Activated naive CD4-positive, alpha-beta T cell treated with anti-CD3 and anti-CD28 coated beads for 36 hours (primary cell): ENCODE results near the gene ESR2. TPM values are rescaled to one million over a fixed set of nuclear protein-coding genes. Genes with fewer than 3 reads are reported as not detected.
"Not testable (repeated sequence)": the region's sequence is repeated elsewhere in the genome, so short reads cannot be mapped to it uniquely, and the experiment has no call there.

Experiments
- CTCF ChIA-PET: fragments of 350-600 bp; sonication (Branson Sonifier 250); formaldehyde crosslinking; loops from one replicate; lab custom pipeline; 2021; ENCODE audit warnings: antibody characterized with exemption; lab: Charles Lee
- DNase-seq: peaks from one replicate; pipeline ENCODE4 v3.0.0-alpha.2; 2020
- H3K27ac Mint-ChIP-seq: one replicate; pipeline ENCODE4 v1.8.0; 2021; ENCODE audit warnings: mild to moderate bottlenecking, mixed read lengths
- H3K27me3 Mint-ChIP-seq: one replicate; pipeline ENCODE4 v1.8.0; 2021; ENCODE audit warnings: low read depth, mixed read lengths
- H3K36me3 Mint-ChIP-seq: one replicate; pipeline ENCODE4 v1.8.0; 2021; ENCODE audit warnings: low read depth, mixed read lengths
- H3K4me1 Mint-ChIP-seq: one replicate; pipeline ENCODE4 v1.8.0; 2021; ENCODE audit warnings: low read depth, mixed read lengths
- H3K4me3 Mint-ChIP-seq: one replicate; pipeline ENCODE4 v1.8.0; 2021; ENCODE audit warnings: mild to moderate bottlenecking, moderate library complexity, mixed read lengths
- H3K9me3 Mint-ChIP-seq: one replicate; pipeline ENCODE4 v1.8.0; 2021; ENCODE audit warnings: mixed read lengths
- intact Hi-C: fragments of 100-400 bp; cut with micrococcal nuclease; formaldehyde crosslinking; loops from one replicate; pipeline ENCODE4 v1.15.1; 2023
- total RNA-seq, 2 experiments: library from RNA; stranded (reverse); gene quantifications; one replicate each; pipeline ENCODE4 v1.2.3, GENCODE V29; 2021

Gene ESR2
- total RNA-seq, 2 experiments from 2014 or later, result 0.27 to 0.43 TPM

DNA sequence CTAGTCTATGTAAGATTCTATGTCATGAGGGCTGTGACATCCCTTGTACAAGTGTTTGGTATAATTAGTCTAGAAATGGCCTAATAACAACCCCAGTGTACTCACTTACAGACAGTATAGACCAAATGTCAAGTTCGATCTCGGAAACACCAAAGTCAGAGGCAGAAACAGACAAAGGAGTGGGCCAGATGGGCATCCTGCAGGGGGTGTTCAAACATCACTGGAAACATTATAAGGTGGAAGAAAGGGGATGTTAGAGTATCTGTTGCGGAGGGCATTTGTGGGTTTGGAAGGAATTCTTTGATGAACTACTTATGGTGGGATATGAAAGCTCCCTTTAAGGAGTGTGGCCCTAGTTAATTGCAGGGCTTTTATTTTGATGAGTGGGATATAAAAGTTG, 134.6 kb downstream of the ESR2 start:
- no peaks in the 10 kb centered on the region for H3K4me1 Mint-ChIP-seq
- no peak for DNase-seq
- H3K27ac Mint-ChIP-seq, result no peak overlapping the region
- H3K9me3 Mint-ChIP-seq, result no peaks in the 10 kb centered on the region
- no peak overlapping the region for H3K4me3 Mint-ChIP-seq
- intact Hi-C loops, result loop anchor here (1.0 kb wide), 1 partner anchor 135 kb away; the partner anchor contains the start of gene ESR2
- CTCF ChIA-PET, result no interaction called here
- H3K36me3 Mint-ChIP-seq, result peaks cover 11% of the 10 kb centered on the region
- no peaks in the 10 kb centered on the region for H3K27me3 Mint-ChIP-seq

DNA sequence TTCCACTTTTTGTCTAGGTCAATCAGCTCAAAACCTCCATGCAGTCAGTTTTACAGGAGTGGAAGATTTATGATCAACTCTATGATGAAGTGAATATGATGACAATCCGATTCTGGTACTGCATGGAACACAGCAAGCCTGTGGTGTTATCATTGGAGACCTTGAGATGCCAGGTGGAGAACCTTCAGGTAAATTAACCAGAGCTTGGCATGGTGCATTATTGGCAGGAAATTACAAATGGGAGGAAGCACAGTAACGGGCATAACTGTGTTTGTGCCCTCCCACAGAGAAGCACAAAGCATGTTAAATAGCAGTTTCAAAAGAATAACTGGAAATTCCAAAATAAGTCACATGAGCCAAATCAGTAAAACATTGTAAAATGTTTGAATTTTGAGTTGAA, 135.6 kb downstream of the ESR2 start:
- Mint-ChIP-seq H3K9me3 (no peaks in the 10 kb centered on the region), H3K4me3 (no peak overlapping the region), H3K27ac (no peak overlapping the region), H3K4me1 (no peaks in the 10 kb centered on the region), H3K36me3 (peaks cover 11% of the 10 kb centered on the region), H3K27me3 (no peaks in the 10 kb centered on the region)
- CTCF ChIA-PET, result no interaction called here
- DNase-seq, result no peak
- intact Hi-C loops, result loop anchor here (1.0 kb wide), 1 partner anchor 136 kb away; the partner anchor contains the start of gene ESR2

DNA sequence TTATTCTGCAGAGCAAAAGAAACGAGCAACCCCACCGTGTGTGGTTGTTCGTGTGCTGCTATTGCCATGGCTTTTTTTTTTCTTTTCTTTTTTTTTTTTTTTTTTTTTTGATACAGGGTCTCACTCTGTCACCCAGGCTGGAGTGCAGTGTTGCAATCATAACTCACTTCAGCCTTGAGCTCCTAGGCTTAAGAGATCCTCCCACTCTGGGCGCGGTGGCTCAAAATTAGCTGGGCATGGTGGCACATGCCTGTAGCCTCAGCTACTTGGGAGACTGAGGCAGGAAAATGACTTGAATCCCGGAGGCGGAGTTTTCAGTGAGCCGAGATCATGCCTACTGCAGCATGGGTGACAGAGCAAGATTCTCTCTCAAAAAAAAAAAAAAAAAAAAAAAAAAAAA, 144.2 kb downstream of the ESR2 start:
- CTCF ChIA-PET, result no interaction called here
- H3K27ac Mint-ChIP-seq, result no peak overlapping the region
- H3K27me3 Mint-ChIP-seq, result no peaks in the 10 kb centered on the region
- no peaks in the 10 kb centered on the region for H3K4me1 Mint-ChIP-seq
- H3K36me3 Mint-ChIP-seq, result peaks cover 3% of the 10 kb centered on the region
- no peaks in the 10 kb centered on the region for H3K9me3 Mint-ChIP-seq
- intact Hi-C loops, result no loop called here
- no peak for DNase-seq
- no peak overlapping the region for H3K4me3 Mint-ChIP-seq

DNA sequence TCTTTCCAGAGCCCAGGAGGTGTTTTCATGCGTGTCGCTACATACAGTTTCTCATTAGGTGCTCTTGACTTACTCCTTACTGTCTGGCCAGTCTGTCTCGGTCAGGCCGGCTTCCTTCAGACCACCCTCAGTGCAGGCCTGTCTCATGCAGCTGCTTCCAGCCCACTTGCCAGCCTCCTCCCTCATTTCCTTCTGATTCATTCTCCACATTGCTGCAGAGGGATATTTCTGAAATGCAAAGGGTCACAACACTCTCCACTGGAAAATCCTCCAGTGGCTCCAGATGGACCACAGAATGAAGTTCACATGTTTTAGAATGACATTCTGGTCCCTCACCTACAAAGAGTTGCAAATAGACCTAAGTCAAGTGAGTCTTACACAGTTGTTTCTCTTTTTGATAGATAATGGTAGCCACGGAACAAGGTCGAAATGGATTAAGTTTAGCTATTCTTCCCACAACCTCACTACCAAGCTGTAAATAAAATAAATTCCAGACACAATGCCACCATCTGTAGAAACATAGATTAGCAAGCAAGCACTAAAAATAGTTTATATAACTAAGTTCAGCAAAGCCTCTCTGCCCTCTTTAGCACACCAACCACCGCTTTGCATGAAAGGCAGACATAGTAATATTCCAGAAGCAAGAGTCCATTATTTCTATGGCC, 146.9 kb downstream of the ESR2 start:
- no peak for DNase-seq
- Mint-ChIP-seq H3K27ac (no peak overlapping the region), H3K9me3 (no peaks in the 10 kb centered on the region), H3K27me3 (no peaks in the 10 kb centered on the region), H3K36me3 (peaks cover 3% of the 10 kb centered on the region), H3K4me3 (no peak overlapping the region), H3K4me1 (no peaks in the 10 kb centered on the region)
- CTCF ChIA-PET, result no interaction called here
- intact Hi-C loops, result no loop called here

DNA sequence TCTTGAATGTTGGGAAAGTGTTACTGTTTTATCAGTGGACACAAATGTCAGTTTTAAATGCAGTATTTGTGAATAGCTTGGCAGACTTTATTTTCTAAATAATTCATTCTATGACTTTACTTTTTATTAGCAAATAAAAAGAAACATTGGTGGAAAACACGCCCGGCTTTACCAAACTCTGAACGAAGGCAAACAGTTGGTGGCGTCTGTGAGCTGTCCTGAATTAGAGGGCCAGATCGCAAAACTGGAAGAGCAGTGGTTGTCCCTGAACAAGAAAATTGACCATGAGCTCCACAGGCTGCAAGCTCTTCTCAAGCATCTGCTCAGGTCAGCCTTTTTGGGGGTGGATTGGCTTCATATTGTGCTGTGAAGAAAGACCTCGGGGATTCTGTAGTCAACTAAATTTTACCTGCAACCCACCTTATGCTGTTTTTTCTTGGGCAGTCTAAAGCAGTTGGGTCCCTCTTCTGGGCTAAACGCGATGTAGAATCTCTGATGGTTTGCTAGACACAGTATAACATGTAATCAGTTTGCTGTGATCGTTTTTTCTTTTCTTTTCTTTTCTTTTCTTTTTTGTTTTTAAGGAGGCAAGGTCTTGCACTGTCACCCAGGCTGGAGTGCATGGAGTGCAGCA, 156.4 kb downstream of the ESR2 start:
- H3K4me3 Mint-ChIP-seq, result no peak overlapping the region
- H3K9me3 Mint-ChIP-seq, result no peaks in the 10 kb centered on the region
- CTCF ChIA-PET, result interaction anchor here (1.1 to 2.9 kb wide), 3 partner anchors 59 to 166 kb away, joined by 3 to 12 read pairs (median 6); no protein-coding TSS in a partner anchor
- H3K27ac Mint-ChIP-seq, result no peak overlapping the region
- peaks cover 16% of the 10 kb centered on the region for H3K36me3 Mint-ChIP-seq
- no peak for DNase-seq
- H3K27me3 Mint-ChIP-seq, result no peaks in the 10 kb centered on the region
- intact Hi-C loops, result loop anchor here (2.0 kb wide), 1 partner anchor 157 kb away; the partner anchor contains the start of gene ESR2
- no peaks in the 10 kb centered on the region for H3K4me1 Mint-ChIP-seq

DNA sequence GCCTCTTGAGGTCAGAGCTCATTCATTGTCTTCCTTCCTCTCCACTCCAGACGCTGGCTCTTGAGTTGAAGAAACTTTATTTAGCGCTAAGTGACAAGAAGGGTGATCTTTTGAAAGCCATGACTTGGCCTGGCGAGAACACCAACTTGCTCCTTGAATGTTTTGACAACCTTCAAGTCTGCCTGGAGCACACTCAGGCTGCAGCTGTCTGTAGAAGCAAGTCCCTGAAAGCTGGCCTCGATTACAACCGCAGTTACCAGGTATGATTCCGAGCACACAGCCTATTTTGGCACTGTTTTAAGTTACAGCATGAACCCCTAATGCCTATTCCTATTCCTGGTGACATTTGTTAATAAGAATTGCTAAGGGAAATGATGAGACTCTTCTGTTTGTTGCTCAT, 167.6 kb downstream of the ESR2 start:
- no peak overlapping the region for H3K27ac Mint-ChIP-seq
- CTCF ChIA-PET, result no interaction called here

DNA sequence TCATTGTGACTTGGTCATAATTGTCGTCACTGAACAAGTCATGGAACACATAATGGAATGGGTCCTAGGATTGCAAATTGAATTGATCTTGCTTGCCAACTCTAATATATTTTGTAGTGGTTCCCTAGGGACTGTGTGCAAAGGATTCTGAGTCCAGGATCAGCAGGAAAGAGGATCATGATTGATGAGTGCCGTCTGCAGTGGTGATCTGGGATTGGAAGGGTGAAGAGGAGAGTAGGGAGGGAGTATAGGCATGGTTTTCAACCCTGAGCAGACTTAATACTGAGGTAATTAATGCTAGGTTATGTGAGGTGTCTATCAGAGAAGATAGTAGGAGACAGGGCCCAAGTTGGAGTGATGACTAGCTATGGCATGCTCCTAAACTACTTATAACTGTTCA, 168.9 kb downstream of the ESR2 start:
- H3K4me3 Mint-ChIP-seq, result no peak overlapping the region
- intact Hi-C loops, result no loop called here
- H3K27me3 Mint-ChIP-seq, result no peaks in the 10 kb centered on the region
- no peak for DNase-seq
- CTCF ChIA-PET, result interaction anchor here (0.7 to 1.5 kb wide), 3 partner anchors 17 to 178 kb away, joined by 3 read pairs; no protein-coding TSS in a partner anchor
- peaks cover 17% of the 10 kb centered on the region for H3K36me3 Mint-ChIP-seq
- H3K9me3 Mint-ChIP-seq, result no peaks in the 10 kb centered on the region
- H3K27ac Mint-ChIP-seq, result no peak overlapping the region
- peaks cover 7% of the 10 kb centered on the region for H3K4me1 Mint-ChIP-seq

More for the DNA sequence above, 167.6 kb downstream of the ESR2 start:
- Mint-ChIP-seq H3K36me3 (peaks cover 16% of the 10 kb centered on the region), H3K9me3 (no peaks in the 10 kb centered on the region), H3K4me1 (peaks cover 7% of the 10 kb centered on the region), H3K4me3 (no peak overlapping the region), H3K27me3 (no peaks in the 10 kb centered on the region)
- DNase-seq, result no peak
- intact Hi-C loops, result no loop called here

DNA sequence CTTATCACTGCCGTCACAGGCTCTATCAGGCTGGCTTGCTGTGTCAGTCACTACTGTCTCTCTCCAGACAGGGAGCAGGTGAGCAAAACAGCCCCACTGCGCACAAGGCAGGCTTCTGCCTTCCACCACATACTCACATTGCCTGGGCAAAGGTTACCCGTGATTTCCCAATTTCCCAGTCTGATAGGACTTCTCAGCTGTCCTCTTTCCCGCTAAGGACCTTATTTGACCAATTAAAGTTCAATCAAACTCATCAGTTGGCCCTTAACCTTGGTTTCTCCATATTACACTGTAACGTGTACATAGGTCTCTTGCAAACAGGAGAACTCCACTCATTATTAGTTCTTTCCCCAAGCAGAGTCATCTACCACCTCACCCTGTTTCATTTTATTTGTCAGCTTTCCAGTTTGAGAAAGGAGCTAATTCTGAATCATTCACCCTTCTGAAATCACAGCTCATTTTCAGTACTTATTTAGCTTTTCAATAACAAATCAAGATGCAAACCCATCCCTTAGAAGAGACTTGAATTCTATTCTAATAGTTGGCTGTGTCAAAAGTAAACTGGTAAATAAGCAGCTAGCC, 170.8 kb downstream of the ESR2 start:
- no peak overlapping the region for H3K4me3 Mint-ChIP-seq
- H3K4me1 Mint-ChIP-seq, result peaks cover 9% of the 10 kb centered on the region
- DNase-seq, result no peak
- CTCF ChIA-PET, result interaction anchor here (0.7 kb wide), 1 partner anchor 172 kb away, joined by 4 read pairs; no protein-coding TSS in a partner anchor
- intact Hi-C loops, result loop anchor here (1.0 kb wide), 1 partner anchor 259 kb away; no protein-coding TSS in a partner anchor
- no peak overlapping the region for H3K27ac Mint-ChIP-seq
- H3K36me3 Mint-ChIP-seq, result peaks cover 14% of the 10 kb centered on the region
- H3K27me3 Mint-ChIP-seq, result no peaks in the 10 kb centered on the region
- no peaks in the 10 kb centered on the region for H3K9me3 Mint-ChIP-seq

DNA sequence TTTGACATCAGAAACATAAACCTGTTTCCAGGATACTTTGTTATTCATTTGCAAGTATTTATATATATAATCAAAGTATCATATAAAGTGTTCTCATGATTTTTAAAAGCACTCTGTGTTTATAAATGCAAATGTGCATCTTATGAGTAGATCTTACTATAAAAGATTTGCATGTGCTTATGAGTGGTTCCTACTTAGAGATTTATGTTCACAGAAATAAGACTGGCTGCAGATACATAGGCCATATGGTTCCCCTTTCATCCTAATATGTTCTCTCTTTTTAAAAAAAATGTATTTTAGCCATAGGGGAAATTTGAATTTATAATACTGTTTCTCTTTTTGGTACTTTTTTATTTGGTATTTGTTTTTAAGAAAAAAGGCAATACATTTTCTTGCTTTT, 174.2 kb downstream of the ESR2 start:
- CTCF ChIA-PET, result no interaction called here
- Mint-ChIP-seq H3K36me3 (peaks cover 11% of the 10 kb centered on the region), H3K4me1 (peaks cover 9% of the 10 kb centered on the region), H3K4me3 (no peak overlapping the region), H3K27me3 (no peaks in the 10 kb centered on the region), H3K27ac (no peak overlapping the region), H3K9me3 (no peaks in the 10 kb centered on the region)
- no peak for DNase-seq
- intact Hi-C loops, result no loop called here

DNA sequence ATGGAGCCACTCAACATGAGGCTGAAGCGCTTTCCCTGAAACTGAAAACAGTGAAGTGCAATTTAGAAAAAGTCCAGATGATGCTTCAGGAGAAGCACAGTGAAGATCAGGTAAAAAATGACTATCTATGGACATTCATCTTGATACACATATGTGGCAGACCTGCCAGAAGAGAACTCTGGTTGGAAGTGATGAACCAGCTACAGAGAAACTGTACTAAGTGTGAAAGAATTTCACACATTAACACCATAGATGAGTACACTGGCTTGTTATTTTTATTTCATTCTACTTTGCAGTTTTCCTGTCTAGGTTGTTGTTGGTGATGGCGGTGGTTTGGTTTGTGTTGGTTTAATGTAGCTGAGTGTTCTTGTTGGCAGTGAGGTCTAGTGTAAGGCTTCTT, 174.7 kb downstream of the ESR2 start:
- Mint-ChIP-seq H3K27ac (no peak overlapping the region), H3K36me3 (peaks cover 11% of the 10 kb centered on the region), H3K4me3 (no peak overlapping the region), H3K4me1 (peaks cover 9% of the 10 kb centered on the region), H3K9me3 (no peaks in the 10 kb centered on the region), H3K27me3 (no peaks in the 10 kb centered on the region)
- CTCF ChIA-PET, result no interaction called here
- intact Hi-C loops, result no loop called here
- peak; percentile 21 for DNase-seq

DNA sequence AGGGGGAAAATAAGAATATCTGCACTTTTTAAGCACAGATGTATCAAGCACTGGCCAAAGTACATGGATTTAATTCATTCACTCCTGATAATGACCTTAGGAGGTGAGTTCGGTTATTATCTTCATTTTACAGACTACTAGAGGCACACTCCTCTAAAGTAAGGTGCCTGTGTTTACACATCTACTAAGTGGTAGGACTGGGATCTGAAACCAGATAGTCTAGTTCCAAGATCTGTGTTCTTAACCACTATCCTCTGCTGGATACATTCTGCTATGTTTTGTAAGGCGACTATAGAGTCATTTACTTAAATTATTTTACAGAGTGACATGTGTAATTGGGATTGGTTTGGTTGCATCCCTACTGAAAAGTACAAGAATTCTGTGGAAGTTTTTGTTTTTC, 175.3 kb downstream of the ESR2 start:
- Mint-ChIP-seq H3K27me3 (no peaks in the 10 kb centered on the region), H3K27ac (no peak overlapping the region), H3K4me1 (peaks cover 9% of the 10 kb centered on the region), H3K9me3 (no peaks in the 10 kb centered on the region), H3K36me3 (peaks cover 11% of the 10 kb centered on the region), H3K4me3 (no peak overlapping the region)
- intact Hi-C loops, result no loop called here
- CTCF ChIA-PET, result no interaction called here
- DNase-seq, result no peak

DNA sequence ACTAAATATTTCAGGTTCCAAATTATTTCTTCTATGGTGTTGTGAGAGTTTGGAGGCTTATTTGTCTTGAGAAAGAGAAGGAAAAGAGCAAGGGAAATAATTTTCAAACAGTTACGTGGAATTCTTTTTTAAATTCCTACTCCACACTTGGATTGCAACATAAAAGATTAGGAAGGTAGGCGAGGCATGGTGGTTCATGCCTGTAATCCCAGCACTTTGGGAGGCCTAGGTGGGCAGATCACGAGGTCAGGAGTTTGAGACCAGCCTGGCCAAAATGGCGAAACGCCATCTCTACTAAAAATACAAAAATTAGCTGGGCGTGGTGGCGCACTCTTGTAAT, 175.8 kb downstream of the ESR2 start:
- H3K4me1 Mint-ChIP-seq, H3K9me3 Mint-ChIP-seq, H3K27ac Mint-ChIP-seq, H3K4me3 Mint-ChIP-seq, DNase-seq, CTCF ChIA-PET, H3K27me3 Mint-ChIP-seq, intact Hi-C loops: not testable (repeated sequence)
- H3K36me3 Mint-ChIP-seq, result peaks cover 12% of the 10 kb centered on the region
